ENCODE data around the gene UXS1.

The UXS1 gene

GRCh38 chr2:106187273-106187891, 6.7 kb downstream of the UXS1 start:
- no peak for DNase-seq

GRCh38 chr2:106185475-106186184, 8.5 kb downstream of the UXS1 start:
- no peak for DNase-seq

GRCh38 chr2:106184857-106185256, 9.2 kb downstream of the UXS1 start:
- no peak for DNase-seq

GRCh38 chr2:106184394-106184793, 9.7 kb downstream of the UXS1 start:
- no peak for DNase-seq

- DNase-seq, result no peak
Observed at GRCh38 chr2:106183101-106183696, 10.9 kb downstream of the UXS1 start.

GRCh38 chr2:106181064-106181463, 13.0 kb downstream of the UXS1 start:
- no peak for DNase-seq

GRCh38 chr2:106180602-106181001, 13.5 kb downstream of the UXS1 start:
- DNase-seq, result no peak

- no peak for DNase-seq
Observed at GRCh38 chr2:106178716-106179115, 15.4 kb downstream of the UXS1 start.

GRCh38 chr2:106177581-106177980, 16.5 kb downstream of the UXS1 start:
- no peak for DNase-seq

- DNase-seq, result no peak
Observed at GRCh38 chr2:106176446-106177099, 17.5 kb downstream of the UXS1 start.

GRCh38 chr2:106175086-106175850, 18.8 kb downstream of the UXS1 start:
- no peak for DNase-seq

- DNase-seq, result no peak
Observed at GRCh38 chr2:106174056-106174455, 20.0 kb downstream of the UXS1 start.

- no peak for DNase-seq
Observed at GRCh38 chr2:106172649-106173048, 21.5 kb downstream of the UXS1 start.

- DNase-seq, result no peak
Observed at GRCh38 chr2:106168657-106169056, 25.4 kb downstream of the UXS1 start.

GRCh38 chr2:106167067-106167466, 27.0 kb downstream of the UXS1 start:
- DNase-seq, result no peak

- no peak for DNase-seq
Observed at GRCh38 chr2:106165561-106165960, 28.5 kb downstream of the UXS1 start.

- DNase-seq, result no peak
Observed at GRCh38 chr2:106165029-106165428, 29.1 kb downstream of the UXS1 start.

GRCh38 chr2:106163948-106164545, 30.1 kb downstream of the UXS1 start:
- no peak for DNase-seq

- no peak for DNase-seq
Observed at GRCh38 chr2:106161938-106162820, 31.9 kb downstream of the UXS1 start.

GRCh38 chr2:106161341-106161740, 32.8 kb downstream of the UXS1 start:
- no peak for DNase-seq

- no peak for DNase-seq
Observed at GRCh38 chr2:106160786-106161261, 33.3 kb downstream of the UXS1 start.
